GM18502 (cell line): ENCODE measurements around the gene GPR161.

Experiments
- ATAC-seq: cut with Tn5 transposase; IDR thresholded peaks from one replicate; pipeline ENCODE4 v1.9.1; 2021; ENCODE audit warnings: mild to moderate bottlenecking; ENCODE audit not compliant: unreplicated experiment, poor library complexity

GPR161 gene

GRCh38 chr1:168112673-168113305 lies 23.9 kb downstream of the GPR161 start:
- ATAC-seq: no peak

DNA sequence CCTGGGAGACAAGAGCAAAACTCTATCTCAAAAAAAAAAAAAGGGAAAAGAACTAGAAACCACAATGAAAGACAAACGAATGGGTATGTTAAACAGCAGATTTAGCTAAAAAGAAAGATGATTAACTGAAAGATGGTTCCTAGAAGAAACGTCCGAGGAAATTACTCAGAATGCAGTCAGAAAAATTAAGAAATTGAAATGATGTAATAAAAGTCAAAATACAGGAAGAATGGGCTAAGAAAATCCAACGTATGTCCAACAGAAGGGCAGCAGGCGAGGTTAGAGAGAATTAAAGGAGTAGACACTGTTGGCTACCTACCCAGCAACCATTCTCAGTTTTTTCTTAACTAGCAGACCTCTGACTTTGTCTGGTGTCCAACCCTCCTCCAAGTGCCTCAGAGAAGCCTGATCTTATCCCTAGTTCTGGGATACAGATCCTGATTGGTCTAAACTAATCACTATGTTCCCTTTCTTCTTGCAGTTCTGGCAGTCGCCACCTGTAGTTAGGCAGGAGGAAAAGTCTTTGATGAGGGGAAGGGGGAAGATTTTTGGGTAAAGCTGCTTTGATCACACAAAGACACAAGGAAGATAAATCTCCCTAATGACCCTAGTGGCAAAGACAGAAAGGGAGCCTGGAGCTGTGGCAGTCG lies 25.7 kb downstream of the GPR161 start:
- ATAC-seq: no peak

DNA sequence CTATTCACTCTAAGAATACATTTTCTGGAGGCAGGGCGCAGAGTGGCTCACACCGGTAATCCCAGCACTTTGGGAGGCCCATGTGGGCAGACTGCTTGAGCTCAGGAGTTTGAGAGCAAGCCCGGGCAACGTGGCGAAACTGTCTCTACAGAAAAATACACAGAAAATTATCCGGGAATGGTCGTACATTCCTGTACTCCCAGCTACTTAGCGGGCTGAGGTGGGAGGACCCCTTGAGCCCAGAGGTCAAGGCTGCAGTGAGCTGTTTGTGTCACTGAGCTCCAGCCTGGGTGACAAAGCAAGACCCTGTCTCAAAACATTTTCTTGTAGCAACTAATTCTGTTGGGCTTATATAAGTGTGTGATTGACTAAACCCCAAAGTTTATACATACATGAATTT lies 30.5 kb downstream of the GPR161 start:
- no peak for ATAC-seq

DNA sequence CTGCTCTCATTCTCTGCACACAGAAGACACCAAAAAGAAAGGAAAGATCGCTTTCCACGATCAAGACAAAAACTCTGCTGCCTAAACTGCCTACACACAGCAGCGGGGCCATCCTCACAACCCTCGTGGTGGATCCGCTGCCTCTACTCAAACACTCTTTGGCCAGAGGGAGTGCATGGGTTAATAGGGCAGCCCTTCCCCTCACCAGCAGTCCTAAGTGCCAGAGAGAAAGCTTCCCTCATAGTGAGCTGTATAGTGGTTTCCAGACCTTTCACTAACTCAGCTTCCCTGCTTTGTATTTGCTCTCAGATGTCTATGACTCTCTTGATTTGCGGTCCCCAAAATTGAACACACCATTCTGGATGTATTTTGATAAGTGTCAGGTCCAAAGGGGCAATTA lies 30.9 kb downstream of the GPR161 start:
- no peak for ATAC-seq

DNA sequence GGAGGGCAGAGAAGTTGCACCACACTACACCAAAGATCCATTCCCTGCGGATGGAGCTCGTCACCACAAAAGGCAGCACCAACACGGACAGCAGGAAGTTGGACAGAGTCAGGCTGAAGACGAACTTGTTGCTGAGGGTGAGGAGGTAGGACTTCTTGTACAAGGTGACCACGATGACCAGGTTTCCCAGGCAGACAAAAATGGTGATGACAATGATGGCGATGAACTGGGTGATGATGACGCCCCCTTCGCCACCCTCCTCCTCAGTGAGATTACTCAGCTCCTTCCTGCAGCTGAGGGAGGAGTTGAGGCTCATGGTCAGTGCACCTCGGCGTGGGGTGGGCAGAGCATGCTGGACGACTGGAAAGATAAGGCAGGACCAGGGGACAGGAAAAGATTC lies 32.2 kb downstream of the GPR161 start:
- ATAC-seq: no peak

DNA sequence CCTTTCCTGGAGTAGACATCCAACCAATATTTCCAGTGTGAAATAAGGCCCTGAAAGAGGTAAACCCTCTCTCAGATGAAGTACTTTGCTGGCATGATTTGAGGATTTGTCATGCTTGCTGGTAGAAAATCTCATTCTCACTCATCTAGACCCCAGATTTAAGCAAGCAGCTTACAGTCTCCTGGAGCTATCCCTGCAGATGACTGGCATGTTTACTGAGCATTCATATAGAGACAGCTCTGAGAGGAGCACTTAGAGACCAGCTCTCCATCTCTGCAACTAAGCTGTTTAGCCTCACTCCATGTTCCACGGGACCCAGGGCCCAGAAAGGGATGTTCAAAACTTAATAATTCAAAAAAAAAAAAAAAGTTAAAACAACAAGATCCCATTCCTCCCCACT lies 34.2 kb downstream of the GPR161 start:
- no peak for ATAC-seq

DNA sequence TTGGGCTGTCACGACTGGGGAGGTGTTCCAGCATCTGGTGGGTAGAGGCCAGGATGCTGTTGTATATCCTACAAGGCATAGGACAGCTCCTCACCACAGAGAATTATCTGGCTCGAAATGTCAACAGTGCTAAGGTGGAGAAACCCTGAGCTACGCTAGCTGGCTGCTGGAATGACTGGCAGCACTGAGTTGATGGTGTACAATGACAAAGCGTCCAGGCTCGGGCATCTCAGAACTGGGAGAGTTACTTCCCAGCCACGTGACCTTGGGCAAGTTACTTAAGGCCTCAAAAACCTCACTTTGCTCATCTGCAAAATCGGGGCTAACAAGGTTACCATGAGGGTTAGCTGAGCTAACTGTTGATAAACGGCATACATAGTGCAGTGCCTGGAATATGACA lies 35.4 kb downstream of the GPR161 start:
- ATAC-seq: no peak

DNA sequence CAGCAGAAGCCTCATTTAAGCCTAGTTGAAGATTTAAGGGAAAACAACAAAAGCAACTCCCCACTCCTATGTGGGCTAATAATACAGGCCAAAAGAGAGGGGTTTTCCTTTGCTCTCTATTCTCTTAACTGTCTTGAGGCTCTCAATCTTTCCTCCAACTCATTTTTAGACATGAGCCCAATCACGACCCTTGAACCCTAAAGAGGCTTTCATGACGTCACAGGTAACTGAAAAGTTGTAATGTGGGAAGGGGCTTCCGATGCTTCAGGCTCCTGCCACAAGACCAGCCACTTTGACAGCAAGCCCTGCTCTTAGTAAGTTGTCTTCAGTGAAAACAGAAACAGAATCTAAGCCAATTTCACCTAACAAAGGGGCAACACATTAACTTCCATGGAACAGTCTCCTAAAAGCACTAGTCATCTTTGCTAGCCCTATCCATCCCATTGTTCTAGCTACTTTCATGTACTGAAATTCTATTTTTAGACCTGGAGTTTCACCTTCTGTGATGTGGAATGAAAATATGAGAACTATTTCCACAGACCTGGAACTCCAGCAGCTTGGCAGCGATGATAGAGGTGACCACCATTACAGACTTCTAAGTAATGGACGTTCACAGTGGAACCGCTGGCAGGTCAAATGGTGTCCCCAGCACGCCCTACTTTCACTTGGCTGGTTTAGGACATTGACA lies 36.3 kb downstream of the GPR161 start:
- ATAC-seq: no peak

GRCh38 chr1:168099337-168099801 lies 37.4 kb downstream of the GPR161 start:
- ATAC-seq: no peak

DNA sequence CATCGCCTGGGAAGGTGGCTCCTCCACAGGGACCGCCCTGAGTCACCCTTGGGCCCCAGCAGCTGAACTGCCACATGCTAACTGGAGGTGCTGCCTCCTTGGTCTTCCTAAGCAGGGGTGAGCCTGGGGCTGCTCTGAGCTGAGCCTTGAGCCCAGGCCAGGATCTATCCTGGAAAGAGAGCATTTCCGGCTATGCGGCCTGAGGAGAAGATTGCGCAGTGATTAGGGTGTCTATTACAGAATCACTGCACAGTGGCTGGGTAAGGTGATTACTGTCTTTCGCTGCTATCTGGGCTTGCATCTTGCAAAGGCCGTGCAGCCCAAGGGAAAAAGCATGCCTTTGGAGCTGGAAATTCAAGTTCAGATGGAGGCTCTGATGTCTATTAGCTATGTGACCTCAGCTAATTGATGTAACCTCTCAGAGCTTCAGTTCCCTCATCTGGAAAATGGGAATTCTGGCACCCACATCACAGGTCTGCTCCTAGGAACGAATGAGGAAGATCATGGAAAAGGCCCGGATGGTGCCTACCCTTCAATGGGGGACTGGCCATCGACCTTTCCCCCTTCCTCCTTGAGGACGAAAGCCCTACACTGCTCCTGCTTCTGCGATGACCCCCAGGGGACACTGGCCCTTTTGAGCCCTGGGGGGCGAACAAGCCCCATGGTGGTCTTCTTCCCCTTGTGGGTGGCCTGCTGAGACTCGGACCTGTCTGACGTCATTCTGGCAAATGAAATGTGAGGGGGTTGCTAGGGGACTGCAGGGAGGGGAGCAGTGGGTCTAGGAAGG lies 38.0 kb downstream of the GPR161 start:
- no peak for ATAC-seq

DNA sequence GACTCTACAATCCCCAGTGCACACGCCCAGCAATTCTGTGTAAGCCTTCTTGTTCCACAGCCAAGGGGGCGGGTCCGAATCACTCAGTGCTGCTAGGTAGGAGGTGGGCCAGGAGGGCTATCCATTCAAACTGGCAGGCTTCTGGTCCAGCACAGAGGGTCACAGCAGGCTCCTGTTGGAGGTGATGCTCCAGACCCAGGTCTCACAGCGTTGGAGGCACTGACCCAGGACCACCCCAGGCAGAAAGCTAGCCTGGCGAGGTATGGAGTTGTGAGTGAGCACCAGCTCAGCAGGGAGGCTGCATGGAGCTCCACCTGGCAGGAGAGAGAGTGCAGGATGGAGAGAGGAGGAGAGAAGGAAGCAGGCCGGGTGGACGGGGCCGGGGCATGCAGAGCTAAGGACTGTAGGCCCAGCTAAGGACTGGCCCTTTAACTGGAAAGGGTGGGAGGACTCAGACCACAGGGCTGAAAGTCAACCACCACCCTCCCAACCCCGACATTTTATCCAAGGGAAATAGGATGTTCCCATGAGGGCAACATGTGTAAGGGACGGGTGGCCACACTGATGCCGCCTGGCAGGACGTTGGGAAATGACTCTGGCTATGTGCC lies 38.7 kb downstream of the GPR161 start:
- no peak for ATAC-seq

DNA sequence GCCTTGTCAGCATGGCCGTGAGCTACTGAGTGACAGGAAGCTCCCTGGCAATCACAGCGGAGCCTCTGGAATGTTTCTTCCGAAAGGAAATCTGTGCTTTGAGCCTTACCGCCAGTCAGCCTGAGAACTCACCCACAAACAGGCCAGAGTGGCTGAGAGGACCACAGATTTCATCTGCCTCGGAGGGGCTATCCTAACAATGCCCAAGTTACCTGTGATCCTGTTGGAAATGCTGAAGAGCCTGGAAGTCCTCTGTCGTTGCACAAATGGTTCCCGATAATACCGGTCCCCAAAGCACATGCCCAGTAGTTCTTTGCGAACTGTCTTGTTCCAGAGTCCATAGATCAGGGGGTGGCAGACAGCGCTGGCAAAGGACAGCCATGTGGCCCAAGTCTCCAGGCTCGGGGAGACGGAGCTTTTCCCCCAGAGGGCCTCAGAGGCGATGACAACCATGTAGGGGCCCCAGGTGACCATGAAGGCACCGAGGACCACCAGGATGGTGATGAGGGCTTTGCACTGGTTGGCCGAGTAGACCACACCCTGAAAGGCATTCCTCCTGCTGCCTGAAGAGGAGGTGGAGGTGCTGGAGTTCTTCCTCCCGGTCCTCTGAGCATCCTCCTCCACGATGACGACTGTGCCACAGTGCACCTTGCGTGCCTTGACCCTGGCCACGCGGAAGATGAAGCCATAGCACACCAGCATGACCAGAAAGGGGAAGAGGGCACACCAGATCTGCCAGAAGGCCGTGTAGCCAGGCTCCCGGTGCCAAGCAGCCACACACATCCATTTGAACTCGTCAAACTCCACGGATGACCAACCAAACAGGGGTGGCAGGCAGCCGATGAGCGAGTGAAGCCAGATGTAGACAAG lies 40.2 kb downstream of the GPR161 start:
- no peak for ATAC-seq

DNA sequence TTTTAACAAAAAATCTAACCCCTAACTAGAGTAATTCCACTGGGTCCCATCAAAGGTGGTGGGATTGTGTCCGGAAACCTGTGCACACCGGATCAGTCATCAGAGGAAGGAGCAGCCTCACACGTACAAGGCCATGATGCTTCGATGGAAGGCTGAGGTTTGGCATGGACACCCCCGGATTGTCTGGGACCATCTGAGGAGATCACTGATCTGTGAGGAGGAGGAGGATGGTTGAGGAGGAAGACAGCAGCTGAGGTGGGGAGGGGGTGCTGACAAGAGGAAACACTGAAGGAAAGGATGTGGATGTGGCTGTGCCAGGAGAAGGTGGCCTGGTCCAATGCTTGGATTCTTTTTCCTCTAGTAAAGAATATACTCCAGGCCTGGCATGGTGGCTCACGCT lies 41.3 kb downstream of the GPR161 start:
- no peak for ATAC-seq

- no peak for ATAC-seq
Measured at GRCh38 chr1:168093616-168094015, 43.1 kb downstream of the GPR161 start.

- no peak for ATAC-seq
Measured at GRCh38 chr1:168092566-168093355, 44.0 kb downstream of the GPR161 start.

- ATAC-seq: no peak
Measured at GRCh38 chr1:168091720-168092550, 44.8 kb downstream of the GPR161 start.

GRCh38 chr1:168091063-168091462 lies 45.7 kb downstream of the GPR161 start:
- no peak for ATAC-seq

DNA sequence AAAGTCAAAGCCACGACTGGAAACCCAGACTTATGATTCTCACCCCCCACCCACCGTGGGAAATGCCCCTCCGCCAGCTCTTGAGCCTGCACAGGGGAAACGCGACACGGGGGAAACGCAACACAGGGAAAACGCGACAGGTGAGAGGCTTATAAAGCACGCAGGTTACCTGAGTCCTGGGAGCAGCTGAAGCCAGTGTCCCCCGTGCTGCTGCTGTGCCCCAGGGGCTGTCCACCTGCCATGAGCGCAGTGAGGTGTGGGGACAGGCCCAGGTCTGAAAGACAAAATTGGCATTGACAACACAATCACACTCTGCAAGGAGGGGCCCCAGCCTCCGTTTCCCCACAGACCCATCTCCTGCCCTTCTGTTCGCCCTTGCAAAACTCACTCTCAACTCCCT lies 46.3 kb downstream of the GPR161 start:
- ATAC-seq: no peak
